A673 (cell line): ENCODE results near the gene SLC24A4. TPM values are rescaled to one million over a fixed set of nuclear protein-coding genes. Genes with fewer than 3 reads are reported as not detected.
A peak's percentile ranks its signal among the peaks of the same experiment; 100 is the strongest.

Source experiments
- BruUV-seq: library from RNA; stranded (reverse); fragments of 400-500 nt; replicated peaks from 2 replicates; lab custom pipeline; 2021; lab: Mats Ljungman, UMichigan
- CTCF ChIA-PET: fragments of 300-600 bp; sonication (Branson Sonifier 250); formaldehyde crosslinking; loops from one replicate; lab custom pipeline; 2022; ENCODE audit warnings: antibody characterized with exemption; lab: Charles Lee
- POLR2A ChIA-PET: fragments of 300-600 bp; sonication (Branson Sonifier 250); formaldehyde crosslinking; loops from one replicate; lab custom pipeline; 2022; ENCODE audit warnings: antibody characterized with exemption; ENCODE audit not compliant: low non-redundant PET; lab: Charles Lee
- DNase-seq: peaks from one replicate; pipeline ENCODE4 v3.0.0-alpha.2; 2015; ENCODE audit warnings: low spot score
- H3K27ac ChIP-seq: fragments of 200-600 bp; sonication (generic); 2 replicates; pipeline ENCODE4 v1.5.1; 2016; ENCODE audit warnings: mixed run types, low read depth, mild to moderate bottlenecking, mixed read lengths, antibody characterized with exemption, low read length; ENCODE audit not compliant: poor library complexity, severe bottlenecking
- H3K27me3 ChIP-seq: fragments of 200-600 bp; sonication (generic); replicated peaks from 2 replicates; pipeline ENCODE4 v1.6.1; 2017; ENCODE audit warnings: mixed run types, low read depth, mild to moderate bottlenecking, mixed read lengths, antibody characterized with exemption, low read length; ENCODE audit not compliant: insufficient read depth, poor library complexity
- H3K36me3 ChIP-seq: fragments of 200-600 bp; sonication (generic); 2 replicates; pipeline ENCODE4 v1.6.1; 2016; ENCODE audit warnings: mixed run types, mild to moderate bottlenecking, mixed read lengths, antibody characterized with exemption, low read length; ENCODE audit not compliant: insufficient read depth, poor library complexity, severe bottlenecking
- H3K4me1 ChIP-seq: fragments of 200-600 bp; sonication (generic); 2 replicates; pipeline ENCODE4 v1.6.1; 2017; ENCODE audit warnings: mixed run types, mild to moderate bottlenecking, mixed read lengths, antibody characterized with exemption, low read length; ENCODE audit not compliant: insufficient read depth, poor library complexity, severe bottlenecking
- H3K4me3 ChIP-seq: fragments of 200-600 bp; sonication (generic); 2 replicates; pipeline ENCODE4 v1.5.1; 2016; ENCODE audit warnings: low read depth, mixed run types, mild to moderate bottlenecking, mixed read lengths, low read length; ENCODE audit not compliant: poor library complexity, severe bottlenecking
- H3K9me3 ChIP-seq: fragments of 200-600 bp; sonication (generic); 2 replicates; pipeline ENCODE4 v1.6.1; 2016; ENCODE audit warnings: mixed run types, low read depth, mild to moderate bottlenecking, mixed read lengths, antibody characterized with exemption, low read length; ENCODE audit not compliant: poor library complexity, severe bottlenecking
- CTCF ChIP-seq: fragments of 300-800, 200-600 bp; sonication (generic); conservative IDR thresholded peaks from 2 replicates; pipeline ENCODE4 v1.5.1; 2017; ENCODE audit warnings: low read depth, mild to moderate bottlenecking, antibody characterized with exemption, low read length, moderate library complexity, mixed read lengths
- EZH2 ChIP-seq: fragments of 200-600 bp; sonication (generic); IDR thresholded peaks from 2 replicates; pipeline ENCODE4 v1.6.1; 2017; ENCODE audit warnings: borderline replicate concordance, low read depth, mild to moderate bottlenecking, mixed read lengths, antibody characterized with exemption, low read length; ENCODE audit not compliant: poor library complexity, severe bottlenecking
- intact Hi-C: fragments of 100-400 bp; cut with micrococcal nuclease; formaldehyde crosslinking; loops from one replicate; pipeline ENCODE4 v1.10.0; 2022; ENCODE audit not compliant: unreplicated experiment
- total RNA-seq: library from RNA; stranded (reverse); gene quantifications from 2 replicates; pipeline ENCODE4 v1.2.3, GENCODE V29; 2021

Gene SLC24A4
- total RNA-seq, 1 experiment from 2014 or later, result 0.15 TPM

- Histone ChIP-seq H3K4me1 (no peaks in the 10 kb centered on the region), H3K27ac (no peak overlapping the region), H3K27me3 (no peaks in the 10 kb centered on the region), H3K36me3 (no peaks in the 10 kb centered on the region), H3K4me3 (peak overlapping the region; percentile 52), H3K9me3 (no peaks in the 10 kb centered on the region)
- TF ChIP-seq EZH2, result no peak
- no peak for TF ChIP-seq CTCF
- no TSS peak for BruUV-seq
- POLR2A ChIA-PET, result interaction anchor here (0.7 kb wide), 1 partner anchor 381 kb away, joined by 3 read pairs; no protein-coding TSS in a partner anchor
- DNase-seq, result no peak
- intact Hi-C loops, result no loop called here
- CTCF ChIA-PET, result no interaction called here
These were observed 191.2 kb downstream of the SLC24A4 start for GRCh38 chr14:92513966-92514843.

GRCh38 chr14:92514844-92515514 lies 192.0 kb downstream of the SLC24A4 start:
- no peaks in the 10 kb centered on the region for H3K36me3 ChIP-seq
- H3K9me3 ChIP-seq, result no peaks in the 10 kb centered on the region
- no peak overlapping the region for H3K4me3 ChIP-seq
- DNase-seq, result no peak
- H3K4me1 ChIP-seq, result no peaks in the 10 kb centered on the region
- no peak overlapping the region for H3K27ac ChIP-seq
- CTCF ChIA-PET, result no interaction called here
- intact Hi-C loops, result no loop called here
- no peak for TF ChIP-seq CTCF
- TF ChIP-seq EZH2, result no peak
- POLR2A ChIA-PET, result interaction anchor here (0.7 kb wide), 1 partner anchor 381 kb away, joined by 3 read pairs; no protein-coding TSS in a partner anchor
- H3K27me3 ChIP-seq, result no peaks in the 10 kb centered on the region
- BruUV-seq, result no TSS peak

- BruUV-seq, result no TSS peak
- POLR2A ChIA-PET, result no interaction called here
- H3K27me3 ChIP-seq, result no peaks in the 10 kb centered on the region
These were observed 192.8 kb downstream of the SLC24A4 start for GRCh38 chr14:92515546-92516343.

More at GRCh38 chr14:92515546-92516343, 192.8 kb downstream of the SLC24A4 start:
- CTCF ChIA-PET, result no interaction called here
- DNase-seq, result no peak
- no peak for TF ChIP-seq CTCF
- no peak for TF ChIP-seq EZH2
- Histone ChIP-seq H3K4me3 (no peak overlapping the region), H3K4me1 (no peaks in the 10 kb centered on the region), H3K9me3 (no peaks in the 10 kb centered on the region), H3K36me3 (no peaks in the 10 kb centered on the region), H3K27ac (no peak overlapping the region)
- intact Hi-C loops, result no loop called here
